HEK293T (cell line): ENCODE measurements around the gene NMT1.

Experiments used
- ARNT ChIP-seq: fragments of 450-650 bp; IDR thresholded peaks from 2 replicates; pipeline ENCODE4 v1.6.1; 2017; ENCODE audit warnings: mild to moderate bottlenecking
- BHLHE40 ChIP-seq: fragments of 450-650 bp; IDR thresholded peaks from 2 replicates; pipeline ENCODE4 v1.6.1; 2016; ENCODE audit warnings: mild to moderate bottlenecking, moderate library complexity, borderline replicate concordance
- ELF4 ChIP-seq: fragments of 450-650 bp; IDR thresholded peaks from 2 replicates; pipeline ENCODE4 v1.6.1; 2017; ENCODE audit warnings: antibody characterized with exemption
- FOXA1 ChIP-seq: fragments of 450-650 bp; IDR thresholded peaks from 2 replicates; pipeline ENCODE4 v1.6.1; 2016; ENCODE audit warnings: mild to moderate bottlenecking
- FOXK2 ChIP-seq: fragments of 450-650 bp; IDR thresholded peaks from 2 replicates; pipeline ENCODE4 v1.6.1; 2016; ENCODE audit warnings: mild to moderate bottlenecking
- FOXM1 ChIP-seq: fragments of 450-650 bp; IDR thresholded peaks from 2 replicates; pipeline ENCODE4 v1.6.1; 2017; ENCODE audit warnings: mild to moderate bottlenecking, borderline replicate concordance
- L3MBTL2 ChIP-seq: fragments of 450-650 bp; conservative IDR thresholded peaks from 2 replicates; pipeline ENCODE4 v1.6.1; 2016; ENCODE audit warnings: mild to moderate bottlenecking
- LEF1 ChIP-seq: fragments of 450-650 bp; IDR thresholded peaks from 2 replicates; pipeline ENCODE4 v1.6.1; 2017; ENCODE audit warnings: mild to moderate bottlenecking, borderline replicate concordance
- NFRKB ChIP-seq: fragments of 450-650 bp; IDR thresholded peaks from 2 replicates; pipeline ENCODE4 v1.6.1; 2016; ENCODE audit warnings: mild to moderate bottlenecking, moderate library complexity
- PKNOX1 ChIP-seq: fragments of 450-650 bp; IDR thresholded peaks from 2 replicates; pipeline ENCODE4 v1.6.1; 2016
- SP1 ChIP-seq: fragments of 450-650 bp; IDR thresholded peaks from 2 replicates; pipeline ENCODE4 v1.6.1; 2017
- TARDBP ChIP-seq: fragments of 450-650 bp; IDR thresholded peaks from 2 replicates; pipeline ENCODE4 v1.6.1; 2016

DNA sequence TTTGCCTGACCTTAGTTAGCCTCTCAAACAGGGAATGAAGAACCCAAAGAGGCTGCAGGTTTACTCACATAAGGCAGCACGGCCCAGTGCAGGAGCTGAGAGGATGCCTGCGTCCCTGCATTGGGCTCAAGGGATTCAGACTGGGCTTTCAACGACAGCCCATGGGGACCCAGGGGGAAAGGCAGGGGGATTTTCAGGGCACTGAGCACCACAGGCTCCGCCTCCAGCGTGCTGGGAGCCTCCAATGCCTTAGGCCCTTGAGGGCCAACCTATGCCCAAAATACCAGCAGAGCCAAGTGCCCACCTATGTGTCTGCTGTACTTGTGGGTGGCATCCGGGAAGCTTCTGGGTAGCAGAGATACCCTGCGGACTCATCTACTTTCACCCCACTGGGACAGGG lies 32.0 kb upstream of the NMT1 start:
- TF ChIP-seq SP1 (no peak), NFRKB (no peak), FOXA1 (no peak), ARNT (no peak), LEF1 (no peak), PKNOX1 (no peak), BHLHE40 (no peak), L3MBTL2 (no peak), TARDBP (no peak), ELF4 (no peak), FOXM1 (no peak), FOXK2 (no peak)
